Activated CD8-positive, alpha-beta T cell treated with anti-CD3 and anti-CD28 coated beads, Interleukin-2, amount 10 ng/mL, durations not matched to agents 7 days and 5 days (primary cell): Measurements from ENCODE around the gene TBCD. TPM values are rescaled to one million over a fixed set of nuclear protein-coding genes. Genes with fewer than 3 reads are reported as not detected.
"Not testable (repeated sequence)": the region's sequence is repeated elsewhere in the genome, so short reads cannot be mapped to it uniquely, and the experiment has no call there.

Experiments
- ATAC-seq: fragments of 150-1000 bp; cut with Tn5 transposase; one replicate; pipeline ENCODE4 v1.10.0; 2021; ENCODE audit warnings: moderate library complexity
- CTCF ChIA-PET: fragments of 350-600 bp; sonication (Branson Sonifier 250); formaldehyde crosslinking; loops from one replicate; lab custom pipeline; 2021; ENCODE audit warnings: antibody characterized with exemption; lab: Charles Lee
- POLR2A ChIA-PET: fragments of 350-600 bp; sonication (Branson Sonifier 250); formaldehyde crosslinking; loops from one replicate; lab custom pipeline; 2021; ENCODE audit warnings: antibody characterized with exemption; lab: Charles Lee
- DNase-seq: peaks from one replicate; pipeline ENCODE4 v3.0.0-alpha.2; 2020
- H3K27ac Mint-ChIP-seq: one replicate; pipeline ENCODE4 v1.8.0; 2021; ENCODE audit warnings: mild to moderate bottlenecking, mixed read lengths
- H3K27me3 Mint-ChIP-seq: one replicate; pipeline ENCODE4 v1.8.0; 2021; ENCODE audit warnings: low read depth, mixed read lengths
- H3K36me3 Mint-ChIP-seq: one replicate; pipeline ENCODE4 v1.8.0; 2021; ENCODE audit warnings: low read depth, mixed read lengths
- H3K4me1 Mint-ChIP-seq: one replicate; pipeline ENCODE4 v1.8.0; 2021; ENCODE audit warnings: low read depth, mixed read lengths
- H3K4me3 Mint-ChIP-seq: one replicate; pipeline ENCODE4 v1.8.0; 2021; ENCODE audit warnings: mild to moderate bottlenecking, mixed read lengths
- H3K9me3 Mint-ChIP-seq: one replicate; pipeline ENCODE4 v1.8.0; 2022; ENCODE audit warnings: mixed read lengths; ENCODE audit not compliant: insufficient read depth
- total RNA-seq, 2 experiments: library from RNA; stranded (reverse); gene quantifications; one replicate each; pipeline ENCODE4 v1.2.3, GENCODE V29; 2021

TBCD gene
- total RNA-seq, 2 experiments from 2014 or later = 112 to 122 TPM

- peaks cover 41% of the 10 kb centered on the region for H3K4me1 Mint-ChIP-seq
- CTCF ChIA-PET = interaction anchor here (0.8 to 0.9 kb wide), 2 partner anchors 109 to 422 kb away, joined by 4 read pairs; no protein-coding TSS in a partner anchor
- ATAC-seq, H3K27me3 Mint-ChIP-seq, H3K4me3 Mint-ChIP-seq, DNase-seq, H3K27ac Mint-ChIP-seq, POLR2A ChIA-PET, H3K9me3 Mint-ChIP-seq: not testable (repeated sequence)
- H3K36me3 Mint-ChIP-seq = peaks cover 16% of the 10 kb centered on the region
These were observed 26.0 kb downstream of the TBCD start for GRCh38 chr17:82777778-82778375.

- Mint-ChIP-seq H3K4me3 (no peak overlapping the region), H3K27me3 (no peaks in the 10 kb centered on the region), H3K4me1 (peaks cover 44% of the 10 kb centered on the region), H3K9me3 (no peaks in the 10 kb centered on the region), H3K27ac (no peak overlapping the region), H3K36me3 (peaks cover 13% of the 10 kb centered on the region)
- ATAC-seq (no peak), DNase-seq (no peak)
- ChIA-PET CTCF (interaction anchor here (1.0 to 3.8 kb wide), 5 partner anchors 84 to 423 kb away, joined by 3 to 24 read pairs (median 5); no protein-coding TSS in a partner anchor), POLR2A (no interaction called here)
These were observed 27.7 kb downstream of the TBCD start for GRCh38 chr17:82779541-82779940.

- POLR2A ChIA-PET = no interaction called here
- Mint-ChIP-seq H3K36me3 (peaks cover 13% of the 10 kb centered on the region), H3K4me3 (no peak overlapping the region), H3K9me3 (no peaks in the 10 kb centered on the region), H3K4me1 (peaks cover 37% of the 10 kb centered on the region), H3K27ac (no peak overlapping the region), H3K27me3 (no peaks in the 10 kb centered on the region)
- CTCF ChIA-PET = interaction anchor here (0.7 to 3.8 kb wide), 8 partner anchors 15 to 426 kb away, joined by 3 to 24 read pairs (median 4); no protein-coding TSS in a partner anchor
- ATAC-seq (no peak), DNase-seq (no peak)
These were observed 28.3 kb downstream of the TBCD start for GRCh38 chr17:82780195-82780594.

GRCh38 chr17:82780971-82781893 lies 29.4 kb downstream of the TBCD start:
- DNase-seq (no peak), ATAC-seq (peak; percentile 31)
- CTCF ChIA-PET = interaction anchor here (0.7 to 3.8 kb wide), 34 partner anchors 10 to 425 kb away, joined by 3 to 25 read pairs (median 4); no protein-coding TSS in a partner anchor
- Mint-ChIP-seq H3K27me3 (no peaks in the 10 kb centered on the region), H3K4me3 (no peak overlapping the region), H3K9me3 (no peaks in the 10 kb centered on the region), H3K27ac (no peak overlapping the region), H3K4me1 (peaks cover 30% of the 10 kb centered on the region), H3K36me3 (peaks cover 13% of the 10 kb centered on the region)
- POLR2A ChIA-PET = interaction anchor here (0.7 to 0.9 kb wide), 4 partner anchors 83 to 303 kb away, joined by 3 read pairs; no protein-coding TSS in a partner anchor

- ATAC-seq (peak; percentile 100), DNase-seq (peak; percentile 90)
- peak overlapping the region; percentile 48 for H3K27ac Mint-ChIP-seq
- CTCF ChIA-PET = interaction anchor here (0.5 to 3.8 kb wide), 40 partner anchors 10 to 424 kb away, joined by 3 to 25 read pairs (median 4); no protein-coding TSS in a partner anchor
- H3K4me1 Mint-ChIP-seq = peaks cover 24% of the 10 kb centered on the region
- no peaks in the 10 kb centered on the region for H3K27me3 Mint-ChIP-seq
- peaks cover 13% of the 10 kb centered on the region for H3K36me3 Mint-ChIP-seq
- POLR2A ChIA-PET = interaction anchor here (0.7 to 0.8 kb wide), 3 partner anchors 287 to 302 kb away, joined by 3 read pairs; no protein-coding TSS in a partner anchor
- H3K9me3 Mint-ChIP-seq = no peaks in the 10 kb centered on the region
- H3K4me3 Mint-ChIP-seq = no peak overlapping the region
These were observed 30.0 kb downstream of the TBCD start for GRCh38 chr17:82781894-82782274.

- H3K27me3 Mint-ChIP-seq = no peaks in the 10 kb centered on the region
- DNase-seq (no peak), ATAC-seq (no peak)
- peaks cover 19% of the 10 kb centered on the region for H3K4me1 Mint-ChIP-seq
- peaks cover 7% of the 10 kb centered on the region for H3K36me3 Mint-ChIP-seq
- no peak overlapping the region for H3K27ac Mint-ChIP-seq
- no peaks in the 10 kb centered on the region for H3K9me3 Mint-ChIP-seq
- CTCF ChIA-PET = interaction anchor here (0.9 to 3.5 kb wide), 7 partner anchors 20 to 423 kb away, joined by 3 to 25 read pairs (median 6); no protein-coding TSS in a partner anchor
- POLR2A ChIA-PET = no interaction called here
- H3K4me3 Mint-ChIP-seq = no peak overlapping the region
These were observed 30.9 kb downstream of the TBCD start for GRCh38 chr17:82782657-82783207.

GRCh38 chr17:82783498-82783897 lies 31.6 kb downstream of the TBCD start:
- ChIA-PET POLR2A (no interaction called here), CTCF (no interaction called here)
- peaks cover 7% of the 10 kb centered on the region for H3K36me3 Mint-ChIP-seq
- no peak overlapping the region for H3K27ac Mint-ChIP-seq
- H3K27me3 Mint-ChIP-seq = no peaks in the 10 kb centered on the region
- DNase-seq (no peak), ATAC-seq (no peak)
- H3K9me3 Mint-ChIP-seq = no peaks in the 10 kb centered on the region
- H3K4me1 Mint-ChIP-seq = peaks cover 19% of the 10 kb centered on the region
- no peak overlapping the region for H3K4me3 Mint-ChIP-seq

- H3K4me3 Mint-ChIP-seq, H3K27me3 Mint-ChIP-seq, DNase-seq, ATAC-seq, POLR2A ChIA-PET, H3K36me3 Mint-ChIP-seq, H3K9me3 Mint-ChIP-seq, H3K27ac Mint-ChIP-seq, CTCF ChIA-PET: not testable (repeated sequence)
- H3K4me1 Mint-ChIP-seq = peaks cover 19% of the 10 kb centered on the region
These were observed 33.7 kb downstream of the TBCD start for GRCh38 chr17:82785581-82785980.

GRCh38 chr17:82786427-82786826 lies 34.6 kb downstream of the TBCD start:
- H3K9me3 Mint-ChIP-seq = no peaks in the 10 kb centered on the region
- CTCF ChIA-PET = no interaction called here
- peaks cover 7% of the 10 kb centered on the region for H3K36me3 Mint-ChIP-seq
- no peak overlapping the region for H3K27ac Mint-ChIP-seq
- DNase-seq (no peak), ATAC-seq (no peak)
- H3K27me3 Mint-ChIP-seq = no peaks in the 10 kb centered on the region
- H3K4me3 Mint-ChIP-seq = no peak overlapping the region
- H3K4me1 Mint-ChIP-seq = peaks cover 19% of the 10 kb centered on the region
- POLR2A ChIA-PET = no interaction called here

- CTCF ChIA-PET = no interaction called here
- H3K27me3 Mint-ChIP-seq = no peaks in the 10 kb centered on the region
- ATAC-seq (no peak), DNase-seq (no peak)
- H3K9me3 Mint-ChIP-seq = no peaks in the 10 kb centered on the region
- H3K27ac Mint-ChIP-seq = no peak overlapping the region
- POLR2A ChIA-PET = no interaction called here
- peaks cover 7% of the 10 kb centered on the region for H3K36me3 Mint-ChIP-seq
- H3K4me3 Mint-ChIP-seq = no peak overlapping the region
- peaks cover 11% of the 10 kb centered on the region for H3K4me1 Mint-ChIP-seq
These were observed 35.4 kb downstream of the TBCD start for GRCh38 chr17:82787081-82787848.
